Fibroblast of lung (primary cell): ENCODE measurements around the gene DHX36. TPM values are rescaled to one million over a fixed set of nuclear protein-coding genes. Genes with fewer than 3 reads are reported as not detected.

Source experiments
- DNase-seq, 2 donors: peaks; one replicate each; pipeline versions ENCODE4 v3.0.0 to v3.0.0-alpha.2; 2010; ENCODE audit warnings: low read depth in 2 of 2
- H2AFZ ChIP-seq: 2 replicates; pipeline ENCODE4 v1.5.1; 2012; ENCODE audit warnings: low read length, control low read depth, inconsistent platforms
- H3K27ac ChIP-seq: 2 replicates; pipeline ENCODE4 v1.5.1; 2011; ENCODE audit warnings: low read length, control low read depth; ENCODE audit not compliant: insufficient read depth
- H3K27me3 ChIP-seq: 2 replicates; pipeline ENCODE4 v1.5.1; 2011; ENCODE audit warnings: mild to moderate bottlenecking, low read length; ENCODE audit not compliant: control insufficient read depth, insufficient read depth
- H3K36me3 ChIP-seq: 2 replicates; pipeline ENCODE4 v1.5.1; 2011; ENCODE audit warnings: low read length; ENCODE audit not compliant: control insufficient read depth, insufficient read depth
- H3K4me1 ChIP-seq: 2 replicates; pipeline ENCODE4 v1.5.1; 2011; ENCODE audit warnings: low read length; ENCODE audit not compliant: control insufficient read depth, insufficient read depth; ENCODE audit errors: extremely low read depth
- H3K4me2 ChIP-seq: 2 replicates; pipeline ENCODE4 v1.5.1; 2011; ENCODE audit warnings: low read length, control low read depth; ENCODE audit not compliant: insufficient read depth; ENCODE audit errors: extremely low read depth
- H3K4me3 ChIP-seq, 4 experiments: fragments of 200-600 bp in 1 of 4; sonication (generic) in 1 of 4; replicated peaks in 1 of 4; 2 replicates each; pipeline ENCODE4 v1.5.1; 2011 to 2016; ENCODE audit warnings: low read length in 4 of 4, low read depth in 3 of 4, mild to moderate bottlenecking in 3 of 4, control low read depth in 2 of 4, inconsistent platforms in 1 of 4, mixed read lengths in 1 of 4; ENCODE audit not compliant: insufficient read depth in 1 of 4; ENCODE audit errors: control extremely low read depth in 1 of 4
- H3K79me2 ChIP-seq: 2 replicates; pipeline ENCODE4 v1.5.1; 2012; ENCODE audit warnings: mild to moderate bottlenecking, low read length, inconsistent platforms; ENCODE audit not compliant: control insufficient read depth, insufficient read depth
- H3K9ac ChIP-seq: 2 replicates; pipeline ENCODE4 v1.5.1; 2011; ENCODE audit warnings: mild to moderate bottlenecking, low read length, control low read depth; ENCODE audit not compliant: insufficient read depth
- H3K9me3 ChIP-seq: 2 replicates; pipeline ENCODE4 v1.5.1; 2012; ENCODE audit warnings: low read depth, low read length; ENCODE audit not compliant: control insufficient read depth, insufficient read depth
- H4K20me1 ChIP-seq: 2 replicates; pipeline ENCODE4 v1.5.1; 2011; ENCODE audit warnings: low read length; ENCODE audit not compliant: control insufficient read depth, insufficient read depth; ENCODE audit errors: extremely low read depth
- EZH2 ChIP-seq: IDR thresholded peaks from 2 replicates; pipeline ENCODE4 v1.5.1; 2012; ENCODE audit warnings: low read length, control low read depth, mild to moderate bottlenecking; ENCODE audit errors: missing control alignments
- polyA minus RNA-seq: library from RNA; depleted of rRNA, polyadenylated mRNA; stranded (reverse); fragments of >200 nt; gene quantifications from 2 replicates; pipeline ENCODE4 v1.2.3, GENCODE V29; 2011; ENCODE audit warnings: low replicate concordance
- polyA plus RNA-seq, 2 donors: library from polyadenylated mRNA; depleted of rRNA in 1 of 2; stranded (reverse) in 1 of 2; unstranded in 1 of 2; fragments of >200 nt; gene quantifications; 2 replicates each; pipeline ENCODE4 v1.2.1, GENCODE V29; 2011 to 2012; ENCODE audit warnings: missing spikeins in 1 of 2
- total RNA-seq: library from RNA; depleted of rRNA; stranded (reverse); fragments of >200 nt; gene quantifications from 2 replicates; pipeline ENCODE4 v1.2.1, GENCODE V29; 2014
- TF ChIP-seq, protein P1 (sequence below), 2 donors: IDR thresholded peaks in 1 of 2; conservative IDR thresholded peaks in 1 of 2; 1 replicate in 1 of 2; 2 replicates in 1 of 2; pipeline ENCODE4 v1.5.1; 2011 to 2012; ENCODE audit warnings: low read length in 2 of 2, control low read depth in 1 of 2, inconsistent platforms in 1 of 2, low read depth in 1 of 2, mild to moderate bottlenecking in 1 of 2

Gene DHX36, protein sequence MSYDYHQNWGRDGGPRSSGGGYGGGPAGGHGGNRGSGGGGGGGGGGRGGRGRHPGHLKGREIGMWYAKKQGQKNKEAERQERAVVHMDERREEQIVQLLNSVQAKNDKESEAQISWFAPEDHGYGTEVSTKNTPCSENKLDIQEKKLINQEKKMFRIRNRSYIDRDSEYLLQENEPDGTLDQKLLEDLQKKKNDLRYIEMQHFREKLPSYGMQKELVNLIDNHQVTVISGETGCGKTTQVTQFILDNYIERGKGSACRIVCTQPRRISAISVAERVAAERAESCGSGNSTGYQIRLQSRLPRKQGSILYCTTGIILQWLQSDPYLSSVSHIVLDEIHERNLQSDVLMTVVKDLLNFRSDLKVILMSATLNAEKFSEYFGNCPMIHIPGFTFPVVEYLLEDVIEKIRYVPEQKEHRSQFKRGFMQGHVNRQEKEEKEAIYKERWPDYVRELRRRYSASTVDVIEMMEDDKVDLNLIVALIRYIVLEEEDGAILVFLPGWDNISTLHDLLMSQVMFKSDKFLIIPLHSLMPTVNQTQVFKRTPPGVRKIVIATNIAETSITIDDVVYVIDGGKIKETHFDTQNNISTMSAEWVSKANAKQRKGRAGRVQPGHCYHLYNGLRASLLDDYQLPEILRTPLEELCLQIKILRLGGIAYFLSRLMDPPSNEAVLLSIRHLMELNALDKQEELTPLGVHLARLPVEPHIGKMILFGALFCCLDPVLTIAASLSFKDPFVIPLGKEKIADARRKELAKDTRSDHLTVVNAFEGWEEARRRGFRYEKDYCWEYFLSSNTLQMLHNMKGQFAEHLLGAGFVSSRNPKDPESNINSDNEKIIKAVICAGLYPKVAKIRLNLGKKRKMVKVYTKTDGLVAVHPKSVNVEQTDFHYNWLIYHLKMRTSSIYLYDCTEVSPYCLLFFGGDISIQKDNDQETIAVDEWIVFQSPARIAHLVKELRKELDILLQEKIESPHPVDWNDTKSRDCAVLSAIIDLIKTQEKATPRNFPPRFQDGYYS
- total RNA-seq (39.8 and 55.2 TPM in 2 replicates), polyA plus RNA-seq (54.0 and 60.8 TPM in 2 replicates), polyA minus RNA-seq (5.2 TPM in 2 replicates)
- polyA plus RNA-seq (2012), result 31.1 and 37.7 TPM in 2 replicates

DNA sequence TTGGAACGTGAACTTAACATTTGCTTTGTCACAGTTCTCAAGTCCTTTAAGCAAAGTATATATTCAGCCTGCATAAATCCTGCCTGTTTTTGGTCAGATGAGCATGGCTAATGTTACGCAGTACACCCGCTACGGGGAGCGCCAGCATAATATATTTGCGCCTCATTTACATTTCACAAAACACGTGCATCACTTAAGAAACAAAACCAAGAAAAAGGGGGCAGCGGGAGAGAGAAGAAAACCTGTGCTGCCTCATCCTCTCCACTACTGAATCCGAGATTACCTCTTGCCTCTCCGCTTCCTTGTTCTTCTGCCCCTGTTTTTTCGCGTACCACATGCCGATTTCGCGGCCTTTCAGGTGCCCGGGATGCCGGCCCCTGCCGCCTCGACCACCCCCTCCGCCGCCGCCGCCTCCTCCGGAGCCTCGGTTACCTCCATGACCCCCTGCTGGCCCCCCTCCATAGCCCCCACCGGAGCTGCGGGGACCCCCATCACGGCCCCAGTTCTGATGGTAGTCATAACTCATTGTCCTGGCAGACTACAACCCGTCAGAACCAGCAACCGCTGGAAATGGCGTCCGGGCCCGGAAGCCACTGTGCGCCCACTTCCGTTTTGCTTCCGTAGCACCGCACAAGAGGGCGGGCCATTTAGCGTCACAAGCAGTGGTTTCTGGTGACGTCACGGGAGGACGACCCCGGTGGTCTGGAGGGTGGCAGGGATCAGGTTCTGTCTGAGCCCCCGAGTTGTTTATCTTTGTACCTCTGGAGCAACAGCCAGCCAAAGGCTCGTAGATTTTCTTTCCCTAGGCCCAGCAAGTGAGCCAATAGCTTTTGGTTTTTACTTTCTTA, at the start of gene DHX36:
TSS of gene DHX36 (minus strand) at position 597 of the 848 bp plus-strand sequence. CDS start at position 526, 71 bp downstream.
- DNase-seq, result peak; percentile 91 to 96
- peaks cover 49% of the 10 kb centered on the region for H3K79me2 ChIP-seq

GRCh38 chr3:154367221-154367620, 42.9 kb upstream of the DHX36 start:
- Histone ChIP-seq H3K4me1 (no peaks in the 10 kb centered on the region), H3K9me3 (no peaks in the 10 kb centered on the region), H3K4me3 (no peak overlapping the region), H3K27me3 (no peaks in the 10 kb centered on the region), H4K20me1 (no peaks in the 10 kb centered on the region), H3K36me3 (no peaks in the 10 kb centered on the region), H2AFZ (no peak overlapping the region), H3K79me2 (no peaks in the 10 kb centered on the region), H3K27ac (no peak overlapping the region), H3K4me2 (no peak overlapping the region), H3K9ac (no peak overlapping the region)
- DNase-seq, result no peak
- no peak for TF ChIP-seq EZH2
- TF ChIP-seq, protein P1, sequence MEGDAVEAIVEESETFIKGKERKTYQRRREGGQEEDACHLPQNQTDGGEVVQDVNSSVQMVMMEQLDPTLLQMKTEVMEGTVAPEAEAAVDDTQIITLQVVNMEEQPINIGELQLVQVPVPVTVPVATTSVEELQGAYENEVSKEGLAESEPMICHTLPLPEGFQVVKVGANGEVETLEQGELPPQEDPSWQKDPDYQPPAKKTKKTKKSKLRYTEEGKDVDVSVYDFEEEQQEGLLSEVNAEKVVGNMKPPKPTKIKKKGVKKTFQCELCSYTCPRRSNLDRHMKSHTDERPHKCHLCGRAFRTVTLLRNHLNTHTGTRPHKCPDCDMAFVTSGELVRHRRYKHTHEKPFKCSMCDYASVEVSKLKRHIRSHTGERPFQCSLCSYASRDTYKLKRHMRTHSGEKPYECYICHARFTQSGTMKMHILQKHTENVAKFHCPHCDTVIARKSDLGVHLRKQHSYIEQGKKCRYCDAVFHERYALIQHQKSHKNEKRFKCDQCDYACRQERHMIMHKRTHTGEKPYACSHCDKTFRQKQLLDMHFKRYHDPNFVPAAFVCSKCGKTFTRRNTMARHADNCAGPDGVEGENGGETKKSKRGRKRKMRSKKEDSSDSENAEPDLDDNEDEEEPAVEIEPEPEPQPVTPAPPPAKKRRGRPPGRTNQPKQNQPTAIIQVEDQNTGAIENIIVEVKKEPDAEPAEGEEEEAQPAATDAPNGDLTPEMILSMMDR (conservative IDR thresholded peaks at IDR 0.05 in 1 of 2, IDR thresholded peaks at IDR 0.05 in 1 of 2; ENCODE audit: low read depth in 1 of 2, low read length in 2 of 2), result no peak

More for the DNA sequence above, at the start of gene DHX36:
- peak within 1 kb of the TSS; percentile 65 to 100 (median 80) for H3K4me3 ChIP-seq
- H3K27ac ChIP-seq, result peak within 1 kb of the TSS; percentile 88
- H4K20me1 ChIP-seq, result no peaks in the 10 kb centered on the region
- peak within 1 kb of the TSS; percentile 70 for H3K4me2 ChIP-seq
- no peaks in the 10 kb centered on the region for H3K4me1 ChIP-seq
- H2AFZ ChIP-seq, result peak within 1 kb of the TSS; percentile 92
- no peaks in the 10 kb centered on the region for H3K9me3 ChIP-seq
- no peak for TF ChIP-seq EZH2
- TF ChIP-seq, protein P1 (conservative IDR thresholded peaks at IDR 0.05 in 1 of 2, IDR thresholded peaks at IDR 0.05 in 1 of 2; ENCODE audit: low read depth in 1 of 2, low read length in 2 of 2), result no peak
- H3K27me3 ChIP-seq, result no peaks in the 10 kb centered on the region
- H3K9ac ChIP-seq, result peak within 1 kb of the TSS; percentile 91
- no peaks in the 10 kb centered on the region for H3K36me3 ChIP-seq
